Inflammatory macrophage treated with lipopolysaccharide for 4 hours (primary cell): ENCODE data around the gene CYREN.
A peak's percentile ranks its signal among the peaks of the same experiment; 100 is the strongest.
"Not testable (repeated sequence)": the region's sequence is repeated elsewhere in the genome, so short reads cannot be mapped to it uniquely, and the experiment has no call there.

ENCODE experiments used
- DNase-seq: peaks from one replicate; pipeline ENCODE4 v3.0.0-alpha.2; 2020

CYREN gene

DNA sequence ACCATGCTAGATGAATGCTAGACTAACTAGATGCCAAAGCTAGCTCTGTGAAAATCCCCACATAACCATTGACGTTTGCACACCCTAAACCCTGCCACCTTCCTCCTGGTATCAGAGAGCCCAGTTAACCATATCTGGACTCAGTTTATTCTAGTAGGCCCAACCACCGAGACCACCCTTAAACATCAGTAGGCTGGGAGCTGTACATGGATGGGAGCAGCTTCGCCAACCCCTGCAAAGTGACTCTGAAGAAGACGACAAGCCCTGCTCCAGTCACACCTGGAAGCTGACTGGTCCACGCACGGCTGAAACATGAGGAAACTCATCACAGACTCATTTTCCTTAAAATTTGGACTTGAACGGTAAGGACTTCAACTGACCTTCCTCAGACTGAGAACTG lies 4.4 kb upstream of the CYREN start:
- DNase-seq = no peak

GRCh38 chr7:135173916-135174315 lies 3.4 kb upstream of the CYREN start:
- DNase-seq = not testable (repeated sequence)

- DNase-seq = peak; percentile 19
Measured at GRCh38 chr7:135171581-135172291, 1.2 kb upstream of the CYREN start.

DNA sequence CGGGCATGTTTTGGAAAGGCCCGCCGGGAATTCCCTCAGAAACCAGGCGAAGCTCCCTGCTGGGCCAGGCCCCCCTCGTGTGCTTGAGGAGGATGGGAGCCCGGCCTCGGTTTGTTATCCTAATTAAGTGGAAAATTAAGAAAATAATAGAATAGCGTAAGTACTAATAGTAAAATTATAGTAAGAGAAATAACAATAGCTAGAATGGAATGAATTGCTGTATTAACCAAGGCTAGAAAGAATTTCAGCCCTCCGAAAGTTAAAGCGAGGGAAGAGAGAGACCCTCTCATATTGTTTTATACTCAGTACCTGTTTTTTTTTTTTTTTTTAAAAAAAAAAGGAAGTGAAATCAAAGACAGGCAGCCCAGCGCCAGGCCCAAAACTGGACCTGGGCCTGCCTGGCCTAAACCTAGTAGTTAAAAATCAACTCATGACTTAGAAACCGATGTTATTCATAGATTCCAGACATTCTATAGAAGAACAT lies 533 bp upstream of the CYREN start:
- DNase-seq = not testable (repeated sequence)

DNA sequence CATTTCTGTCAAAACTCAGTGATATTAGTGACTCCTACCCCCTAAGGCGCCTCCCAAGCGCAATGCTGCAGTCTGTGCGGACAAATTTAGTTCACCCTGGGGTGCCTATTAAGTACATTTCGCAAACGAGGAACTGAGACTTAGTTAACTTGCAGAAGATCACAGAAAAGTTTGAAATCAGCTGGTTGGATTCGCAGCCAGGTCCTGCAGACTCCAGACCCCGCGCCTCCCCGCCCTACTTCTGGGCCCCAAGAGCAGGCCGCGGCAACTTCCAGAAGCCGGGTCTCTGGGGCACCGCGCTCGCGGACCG lies 588 bp downstream of the CYREN start:
- DNase-seq = peak; percentile 76

GRCh38 chr7:135169141-135169963 lies 1.2 kb downstream of the CYREN start:
- DNase-seq = peak; percentile 80

GRCh38 chr7:135168489-135169140 lies 1.9 kb downstream of the CYREN start:
- no peak for DNase-seq

DNA sequence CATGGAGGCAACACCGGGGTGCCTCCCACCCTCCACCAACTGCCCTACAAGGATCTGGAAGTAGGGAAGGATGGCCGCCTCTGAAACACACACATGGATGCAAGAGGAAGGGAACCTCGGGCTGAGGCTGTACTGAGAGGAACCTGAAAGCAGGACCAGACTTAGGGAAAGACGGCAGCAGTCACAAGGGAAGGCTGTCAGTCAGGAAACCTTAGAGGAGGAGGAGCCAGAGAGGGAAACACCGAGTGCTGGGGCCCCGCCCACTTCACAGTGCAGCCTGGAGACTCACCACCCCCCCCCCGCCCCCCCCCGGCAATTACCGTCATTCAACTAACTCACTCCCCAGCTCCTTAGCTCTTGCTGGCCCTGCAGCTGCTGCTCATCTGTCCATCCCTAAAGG lies 2.5 kb downstream of the CYREN start:
- peak; percentile 86 for DNase-seq

GRCh38 chr7:135167365-135167917 lies 3.1 kb downstream of the CYREN start:
- DNase-seq = no peak

DNA sequence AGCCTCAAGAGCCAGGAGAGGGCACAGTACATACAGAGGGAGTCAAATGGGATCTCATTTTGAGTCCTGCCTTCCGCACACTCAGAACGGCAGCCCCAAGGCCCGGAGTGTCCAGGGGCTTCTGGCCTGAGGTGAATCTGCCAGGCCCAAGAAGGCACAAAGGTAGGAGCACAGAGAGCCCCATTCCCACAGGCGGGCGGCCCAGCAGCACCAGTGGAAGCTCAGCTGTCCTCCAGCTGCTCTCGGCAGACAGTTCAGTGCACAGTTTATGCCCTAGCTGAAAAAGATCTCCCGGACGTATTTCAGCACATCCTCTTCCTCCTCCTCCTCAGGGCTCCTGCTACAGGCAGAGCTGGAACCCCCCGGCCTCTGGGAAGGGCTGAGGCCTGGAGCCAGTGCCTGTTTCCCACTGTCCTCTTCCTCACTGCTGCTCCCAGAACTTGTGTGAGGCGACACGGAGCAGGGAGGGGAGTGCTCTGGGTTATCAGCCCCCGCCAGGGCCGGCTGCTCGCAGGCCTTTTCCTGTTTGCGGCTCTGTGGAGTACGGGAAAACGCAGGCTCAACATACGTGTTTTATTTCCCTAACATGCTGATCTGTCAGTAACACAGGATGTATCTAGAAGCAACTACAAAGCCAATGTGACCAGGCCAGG lies 4.0 kb downstream of the CYREN start:
- DNase-seq = no peak

GRCh38 chr7:135165862-135166261 lies 4.6 kb downstream of the CYREN start:
- no peak for DNase-seq

- DNase-seq = no peak
Measured at GRCh38 chr7:135164357-135165061, 6.0 kb downstream of the CYREN start.

DNA sequence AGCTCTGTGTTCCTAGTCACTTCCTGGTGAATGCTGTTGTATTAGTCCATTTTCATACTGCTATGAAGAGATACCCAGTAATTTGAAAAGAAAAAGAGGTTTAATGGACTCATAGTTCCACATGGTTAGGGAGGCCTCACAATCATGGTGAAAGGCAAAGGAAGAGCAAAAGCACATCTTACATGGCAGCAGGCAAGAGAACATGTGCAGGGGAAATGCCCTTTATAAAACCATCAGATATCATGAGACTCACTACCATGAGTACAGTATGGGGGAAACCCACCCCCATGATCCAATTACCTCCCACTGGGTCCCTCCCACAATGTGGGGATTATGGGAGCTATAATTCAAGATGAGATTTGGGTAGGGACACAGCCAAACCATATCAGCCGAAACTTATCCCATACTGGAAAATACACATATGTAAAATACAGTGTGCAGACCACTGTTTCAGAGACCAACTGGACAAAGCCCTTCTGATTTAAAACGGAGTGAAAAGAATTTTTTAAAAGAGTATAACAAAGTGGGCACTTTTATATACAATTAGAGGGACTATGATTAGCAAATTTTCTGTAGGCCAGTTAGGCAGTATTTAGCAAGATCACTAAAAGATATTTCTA lies 8.0 kb downstream of the CYREN start:
- no peak for DNase-seq

DNA sequence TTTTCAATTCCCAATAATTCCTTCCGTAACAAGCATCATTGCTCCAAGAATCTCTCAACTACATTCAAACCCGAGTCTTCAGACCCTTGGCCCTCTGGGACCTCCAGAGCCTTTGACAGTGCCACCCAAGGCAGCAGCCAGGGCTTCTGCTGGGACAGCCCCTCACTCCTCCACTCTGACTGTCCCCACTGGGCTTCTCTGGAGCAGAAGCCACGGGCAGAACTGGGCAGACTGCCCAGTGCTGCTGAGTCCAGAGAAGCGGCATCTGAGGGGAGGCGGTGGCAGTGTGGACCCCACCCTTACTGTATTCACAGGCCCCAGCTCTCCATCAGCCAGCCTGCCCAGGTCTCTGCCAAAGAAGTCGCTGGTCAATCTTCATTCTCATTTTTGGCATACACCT lies 8.8 kb downstream of the CYREN start:
- DNase-seq = no peak

DNA sequence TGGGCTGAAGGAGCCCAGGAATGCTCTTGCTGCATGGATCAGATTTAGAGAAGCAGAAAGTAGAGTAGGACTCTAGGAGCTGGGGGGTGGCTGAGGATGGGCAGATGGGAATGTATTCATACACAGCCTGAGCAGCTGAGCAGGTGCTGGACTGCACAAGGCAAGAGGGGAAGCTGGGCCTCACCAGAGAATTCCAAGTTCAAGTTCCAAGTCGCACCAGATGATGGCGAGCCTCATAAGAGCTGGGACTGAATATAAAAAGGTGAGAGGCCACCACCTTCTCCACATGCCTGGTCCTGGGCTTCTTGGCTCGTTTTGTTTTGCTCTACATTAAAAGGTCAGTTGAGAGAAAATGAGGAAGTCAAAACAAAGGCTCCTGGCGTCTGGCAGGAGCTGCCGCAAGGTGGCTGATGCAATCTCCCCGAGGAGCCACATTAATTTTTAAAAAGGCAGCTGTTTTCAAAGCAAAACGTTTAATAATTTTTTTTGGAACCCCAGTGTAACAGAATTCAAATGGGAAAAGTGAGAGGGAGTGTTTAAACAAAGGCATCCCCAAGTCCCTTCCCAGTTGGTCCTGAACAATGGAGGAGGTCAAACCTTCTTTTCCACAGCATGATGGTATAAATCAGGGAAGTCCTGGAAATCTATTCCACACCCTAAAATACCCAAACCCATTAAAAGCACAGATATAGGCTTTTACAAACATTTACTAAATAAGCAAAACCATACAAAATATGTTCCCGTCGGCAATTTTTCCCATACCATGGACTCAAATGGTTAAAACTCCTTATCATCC lies 9.5 kb downstream of the CYREN start:
- DNase-seq = peak; percentile 59

DNA sequence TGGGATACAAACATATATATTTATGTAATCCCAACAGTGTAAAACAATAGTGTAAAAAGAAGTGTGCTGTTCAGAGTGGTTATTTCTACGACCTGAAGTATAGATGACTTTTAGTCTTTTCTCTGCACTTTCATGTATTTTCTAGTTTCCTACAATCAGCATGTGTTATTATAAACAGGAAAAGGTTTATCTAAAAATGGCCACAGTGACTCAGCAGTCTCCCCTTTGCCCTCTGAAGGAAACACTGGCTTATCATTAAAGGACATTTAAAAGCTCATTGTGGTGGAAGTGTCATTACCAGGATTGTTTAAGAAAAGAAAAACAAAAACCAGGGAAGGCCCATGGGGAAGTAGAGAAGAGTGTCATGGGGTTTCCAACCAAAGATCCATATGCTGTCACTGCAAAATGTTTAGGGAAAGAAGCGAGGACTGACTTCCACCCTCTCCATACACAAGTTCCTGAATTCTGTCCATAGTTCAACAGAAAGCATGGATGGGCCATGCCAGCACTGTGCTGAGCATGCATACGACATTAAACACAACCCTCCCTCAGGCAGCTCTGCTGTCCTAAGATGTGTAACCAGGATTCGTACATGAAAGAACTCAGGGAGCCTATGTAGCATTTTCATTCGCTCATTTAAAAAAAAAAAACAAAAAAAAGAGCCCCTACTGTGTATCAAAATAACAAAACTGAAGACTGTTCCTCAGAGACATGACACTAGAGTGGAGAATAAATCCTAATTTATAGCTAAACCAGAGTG lies 10.2 kb downstream of the CYREN start:
- DNase-seq = peak; percentile 69

DNA sequence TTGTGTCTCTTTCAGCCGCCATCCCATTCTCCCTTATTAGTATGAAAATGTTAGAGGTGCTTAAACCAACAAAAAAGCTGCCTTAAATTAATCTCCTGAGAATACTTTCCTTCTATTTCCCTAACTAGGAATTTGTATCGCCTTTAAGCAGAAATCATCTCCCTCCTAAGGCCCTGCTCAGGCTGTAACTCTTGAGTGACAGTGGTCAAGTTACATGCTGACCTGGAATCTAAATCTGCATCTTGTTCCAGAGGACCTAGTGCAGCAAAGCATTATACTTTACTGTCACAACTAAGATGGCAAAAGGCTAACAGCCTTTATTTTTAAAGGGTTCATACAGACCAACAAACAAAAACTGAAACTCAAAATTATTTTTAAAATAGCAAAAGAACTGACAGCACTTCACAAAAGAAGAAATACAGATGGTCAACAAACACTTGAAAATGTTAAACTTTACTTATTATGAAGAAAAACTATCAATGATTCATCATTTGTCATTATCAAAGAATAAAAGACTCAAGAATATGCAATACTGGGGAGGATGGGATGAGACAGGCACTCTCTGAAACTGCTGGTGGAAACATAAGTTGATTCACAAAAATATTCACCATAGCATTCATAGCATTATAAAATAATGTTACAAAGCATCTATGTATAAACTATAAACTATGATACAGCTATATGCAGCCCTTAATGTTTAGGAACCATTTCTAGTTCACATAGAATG lies 11.0 kb downstream of the CYREN start:
- peak; percentile 32 for DNase-seq

GRCh38 chr7:135158874-135159273 lies 11.6 kb downstream of the CYREN start:
- no peak for DNase-seq

GRCh38 chr7:135158141-135158655 lies 12.3 kb downstream of the CYREN start:
- DNase-seq = no peak
